ENCODE data around the gene ASB6.

Gene ASB6

GRCh38 chr9:129676975-129677374, 35.0 kb upstream of the ASB6 start:
- Histone ChIP-seq H3K27me3 (ENCODE audit: low read depth, low read length) (no peaks in the 10 kb centered on the region), H3K27ac (ENCODE audit: low read length) (no peak overlapping the region), H3K4me1 (ENCODE audit: control insufficient read depth in 1 of 2, insufficient read depth in 2 of 2, low read length in 2 of 2) (no peaks in the 10 kb centered on the region), H3K9me3 (ENCODE audit: control insufficient read depth in 1 of 2, low read length in 2 of 2) (no peaks in the 10 kb centered on the region), H3K4me3 (ENCODE audit: low read depth in 1 of 2, low read length in 2 of 2) (no peak overlapping the region), H3K36me3 (ENCODE audit: control insufficient read depth in 1 of 2, insufficient read depth in 2 of 2, low read length in 2 of 2) (no peaks in the 10 kb centered on the region)

GRCh38 chr9:129676287-129676686, 34.3 kb upstream of the ASB6 start:
- Histone ChIP-seq H3K27me3 (ENCODE audit: low read depth, low read length) (no peaks in the 10 kb centered on the region), H3K4me1 (ENCODE audit: control insufficient read depth in 1 of 2, insufficient read depth in 2 of 2, low read length in 2 of 2) (no peaks in the 10 kb centered on the region), H3K27ac (ENCODE audit: low read length) (no peak overlapping the region), H3K9me3 (ENCODE audit: control insufficient read depth in 1 of 2, low read length in 2 of 2) (no peaks in the 10 kb centered on the region), H3K4me3 (ENCODE audit: low read depth in 1 of 2, low read length in 2 of 2) (no peak overlapping the region), H3K36me3 (ENCODE audit: control insufficient read depth in 1 of 2, insufficient read depth in 2 of 2, low read length in 2 of 2) (no peaks in the 10 kb centered on the region)

- no peaks in the 10 kb centered on the region for H3K27me3 ChIP-seq (ENCODE audit: low read depth, low read length)
- no peaks in the 10 kb centered on the region for H3K36me3 ChIP-seq (ENCODE audit: control insufficient read depth in 1 of 2, insufficient read depth in 2 of 2, low read length in 2 of 2)
- no peak overlapping the region for H3K27ac ChIP-seq (ENCODE audit: low read length)
- no peak overlapping the region for H3K4me3 ChIP-seq (ENCODE audit: low read depth in 1 of 2, low read length in 2 of 2)
- H3K4me1 ChIP-seq (ENCODE audit: control insufficient read depth in 1 of 2, insufficient read depth in 2 of 2, low read length in 2 of 2): no peaks in the 10 kb centered on the region
- H3K9me3 ChIP-seq (ENCODE audit: control insufficient read depth in 1 of 2, low read length in 2 of 2): no peaks in the 10 kb centered on the region
Measured at GRCh38 chr9:129675620-129676019, 33.7 kb upstream of the ASB6 start.

- Histone ChIP-seq H3K4me1 (ENCODE audit: control insufficient read depth in 1 of 2, insufficient read depth in 2 of 2, low read length in 2 of 2) (no peaks in the 10 kb centered on the region), H3K9me3 (ENCODE audit: control insufficient read depth in 1 of 2, low read length in 2 of 2) (no peaks in the 10 kb centered on the region), H3K27me3 (ENCODE audit: low read depth, low read length) (no peaks in the 10 kb centered on the region), H3K27ac (ENCODE audit: low read length) (no peak overlapping the region), H3K4me3 (ENCODE audit: low read depth in 1 of 2, low read length in 2 of 2) (no peak overlapping the region), H3K36me3 (ENCODE audit: control insufficient read depth in 1 of 2, insufficient read depth in 2 of 2, low read length in 2 of 2) (no peaks in the 10 kb centered on the region)
Measured at GRCh38 chr9:129674229-129674628, 32.3 kb upstream of the ASB6 start.

- Histone ChIP-seq H3K4me1 (ENCODE audit: control insufficient read depth in 1 of 2, insufficient read depth in 2 of 2, low read length in 2 of 2) (no peaks in the 10 kb centered on the region), H3K4me3 (ENCODE audit: low read depth in 1 of 2, low read length in 2 of 2) (no peak overlapping the region), H3K9me3 (ENCODE audit: control insufficient read depth in 1 of 2, low read length in 2 of 2) (no peaks in the 10 kb centered on the region), H3K27me3 (ENCODE audit: low read depth, low read length) (no peaks in the 10 kb centered on the region), H3K36me3 (ENCODE audit: control insufficient read depth in 1 of 2, insufficient read depth in 2 of 2, low read length in 2 of 2) (no peaks in the 10 kb centered on the region), H3K27ac (ENCODE audit: low read length) (no peak overlapping the region)
Measured at GRCh38 chr9:129673602-129674001, 31.7 kb upstream of the ASB6 start.

- Histone ChIP-seq H3K27me3 (ENCODE audit: low read depth, low read length) (peaks cover 2% of the 10 kb centered on the region), H3K27ac (ENCODE audit: low read length) (no peak overlapping the region), H3K36me3 (ENCODE audit: control insufficient read depth in 1 of 2, insufficient read depth in 2 of 2, low read length in 2 of 2) (no peaks in the 10 kb centered on the region), H3K9me3 (ENCODE audit: control insufficient read depth in 1 of 2, low read length in 2 of 2) (no peaks in the 10 kb centered on the region), H3K4me3 (ENCODE audit: low read depth in 1 of 2, low read length in 2 of 2) (no peak overlapping the region), H3K4me1 (ENCODE audit: control insufficient read depth in 1 of 2, insufficient read depth in 2 of 2, low read length in 2 of 2) (no peaks in the 10 kb centered on the region)
Measured at GRCh38 chr9:129672702-129673101, 30.8 kb upstream of the ASB6 start.

- H3K9me3 ChIP-seq (ENCODE audit: control insufficient read depth in 1 of 2, low read length in 2 of 2): no peaks in the 10 kb centered on the region
- H3K4me3 ChIP-seq (ENCODE audit: low read depth in 1 of 2, low read length in 2 of 2): no peak overlapping the region
- no peak overlapping the region for H3K27ac ChIP-seq (ENCODE audit: low read length)
- no peaks in the 10 kb centered on the region for H3K36me3 ChIP-seq (ENCODE audit: control insufficient read depth in 1 of 2, insufficient read depth in 2 of 2, low read length in 2 of 2)
- H3K4me1 ChIP-seq (ENCODE audit: control insufficient read depth in 1 of 2, insufficient read depth in 2 of 2, low read length in 2 of 2): no peaks in the 10 kb centered on the region
- H3K27me3 ChIP-seq (ENCODE audit: low read depth, low read length): peaks cover 8% of the 10 kb centered on the region
Measured at GRCh38 chr9:129671519-129671918, 29.6 kb upstream of the ASB6 start.

GRCh38 chr9:129671065-129671464, 29.1 kb upstream of the ASB6 start:
- H3K9me3 ChIP-seq (ENCODE audit: control insufficient read depth in 1 of 2, low read length in 2 of 2): no peaks in the 10 kb centered on the region
- H3K4me1 ChIP-seq (ENCODE audit: control insufficient read depth in 1 of 2, insufficient read depth in 2 of 2, low read length in 2 of 2): no peaks in the 10 kb centered on the region
- H3K27ac ChIP-seq (ENCODE audit: low read length): no peak overlapping the region
- H3K4me3 ChIP-seq (ENCODE audit: low read depth in 1 of 2, low read length in 2 of 2): no peak overlapping the region
- H3K36me3 ChIP-seq (ENCODE audit: control insufficient read depth in 1 of 2, insufficient read depth in 2 of 2, low read length in 2 of 2): no peaks in the 10 kb centered on the region
- peaks cover 8% of the 10 kb centered on the region for H3K27me3 ChIP-seq (ENCODE audit: low read depth, low read length)

GRCh38 chr9:129669946-129670345, 28.0 kb upstream of the ASB6 start:
- no peak overlapping the region for H3K4me3 ChIP-seq (ENCODE audit: low read depth in 1 of 2, low read length in 2 of 2)
- no peak overlapping the region for H3K27ac ChIP-seq (ENCODE audit: low read length)
- H3K9me3 ChIP-seq (ENCODE audit: control insufficient read depth in 1 of 2, low read length in 2 of 2): no peaks in the 10 kb centered on the region
- H3K36me3 ChIP-seq (ENCODE audit: control insufficient read depth in 1 of 2, insufficient read depth in 2 of 2, low read length in 2 of 2): no peaks in the 10 kb centered on the region
- peaks cover 0 to 3% of the 10 kb centered on the region in 2 donors for H3K4me1 ChIP-seq (ENCODE audit: control insufficient read depth in 1 of 2, insufficient read depth in 2 of 2, low read length in 2 of 2)
- H3K27me3 ChIP-seq (ENCODE audit: low read depth, low read length): peaks cover 8% of the 10 kb centered on the region

- Histone ChIP-seq H3K27ac (ENCODE audit: low read length) (no peak overlapping the region), H3K27me3 (ENCODE audit: low read depth, low read length) (peaks cover 8% of the 10 kb centered on the region), H3K9me3 (ENCODE audit: control insufficient read depth in 1 of 2, low read length in 2 of 2) (no peaks in the 10 kb centered on the region), H3K4me3 (ENCODE audit: low read depth in 1 of 2, low read length in 2 of 2) (no peak overlapping the region), H3K4me1 (ENCODE audit: control insufficient read depth in 1 of 2, insufficient read depth in 2 of 2, low read length in 2 of 2) (peaks cover 0 to 3% of the 10 kb centered on the region in 2 donors), H3K36me3 (ENCODE audit: control insufficient read depth in 1 of 2, insufficient read depth in 2 of 2, low read length in 2 of 2) (no peaks in the 10 kb centered on the region)
Measured at GRCh38 chr9:129669141-129669718, 27.3 kb upstream of the ASB6 start.

- Histone ChIP-seq H3K9me3 (ENCODE audit: control insufficient read depth in 1 of 2, low read length in 2 of 2) (no peaks in the 10 kb centered on the region), H3K36me3 (ENCODE audit: control insufficient read depth in 1 of 2, insufficient read depth in 2 of 2, low read length in 2 of 2) (no peaks in the 10 kb centered on the region), H3K27me3 (ENCODE audit: low read depth, low read length) (peaks cover 8% of the 10 kb centered on the region), H3K4me1 (ENCODE audit: control insufficient read depth in 1 of 2, insufficient read depth in 2 of 2, low read length in 2 of 2) (peaks cover 0 to 3% of the 10 kb centered on the region in 2 donors), H3K27ac (ENCODE audit: low read length) (no peak overlapping the region), H3K4me3 (ENCODE audit: low read depth in 1 of 2, low read length in 2 of 2) (no peak overlapping the region)
Measured at GRCh38 chr9:129667850-129668249, 25.9 kb upstream of the ASB6 start.

- H3K9me3 ChIP-seq (ENCODE audit: control insufficient read depth in 1 of 2, low read length in 2 of 2): no peaks in the 10 kb centered on the region
- H3K4me3 ChIP-seq (ENCODE audit: low read depth in 1 of 2, low read length in 2 of 2): no peak overlapping the region
- H3K27me3 ChIP-seq (ENCODE audit: low read depth, low read length): peaks cover 8% of the 10 kb centered on the region
- no peaks in the 10 kb centered on the region for H3K36me3 ChIP-seq (ENCODE audit: control insufficient read depth in 1 of 2, insufficient read depth in 2 of 2, low read length in 2 of 2)
- H3K27ac ChIP-seq (ENCODE audit: low read length): no peak overlapping the region
- H3K4me1 ChIP-seq (ENCODE audit: control insufficient read depth in 1 of 2, insufficient read depth in 2 of 2, low read length in 2 of 2): peaks cover 0 to 3% of the 10 kb centered on the region in 2 donors
Measured at GRCh38 chr9:129667378-129667777, 25.4 kb upstream of the ASB6 start.
